Sciatic nerve (tissue), 2 donors: ENCODE results near the gene ANKFY1. TPM values are rescaled to one million over a fixed set of nuclear protein-coding genes. Genes with fewer than 3 reads are reported as not detected.
"Not testable (repeated sequence)": the region's sequence is repeated elsewhere in the genome, so short reads cannot be mapped to it uniquely, and the experiment has no call there.

Experiments used
- ATAC-seq: fragments of 200-7000 bp; cut with Tn5 transposase; one replicate; pipeline ENCODE4 v1.9.1; 2020; ENCODE audit warnings: mild to moderate bottlenecking, moderate library complexity
- DNase-seq: peaks from one replicate; pipeline ENCODE4 v3.0.0-alpha.2; 2020; ENCODE audit warnings: low spot score
- intact Hi-C: fragments of 100-400 bp; cut with DNase I; formaldehyde crosslinking; loops from one replicate; pipeline ENCODE4 v1.14.2; 2022
- total RNA-seq: library from RNA; stranded (reverse); fragmentation: NEBNext Ultra II Directional; extraction: Animal tissue kit (Norgen Biotek cat#: 25700); gene quantifications from one replicate; pipeline ENCODE4 v1.2.1, GENCODE V29; 2021
- donor health status: DM: no; HTN: no; CAD: no.
- donor health status: DM: no; HTN: no; CAD: no.

Gene ANKFY1
- total RNA-seq, 1 donor from 2014 or later: 62.4 TPM

DNA sequence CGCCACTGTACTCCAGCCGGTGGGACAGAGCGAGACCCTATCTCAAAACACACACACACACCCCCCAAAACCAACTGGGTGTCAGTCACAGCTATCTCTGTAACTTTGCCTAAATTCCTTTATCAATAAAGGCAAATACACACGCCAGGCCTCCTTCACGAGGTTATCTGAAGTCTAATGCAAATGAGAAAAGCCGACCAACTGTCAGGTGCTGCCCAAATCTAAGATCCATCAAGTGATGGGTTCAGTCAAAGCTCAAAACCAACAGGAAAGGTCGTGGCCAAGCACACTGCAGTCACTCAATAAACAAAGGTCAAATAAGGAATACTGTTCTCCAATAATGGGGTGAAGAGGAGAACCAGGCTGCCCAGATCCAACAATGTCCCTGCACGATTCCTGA is 1.1 kb downstream of the ANKFY1 start:
- ATAC-seq (no peak), DNase-seq (no peak)
- intact Hi-C loops: no loop called here

DNA sequence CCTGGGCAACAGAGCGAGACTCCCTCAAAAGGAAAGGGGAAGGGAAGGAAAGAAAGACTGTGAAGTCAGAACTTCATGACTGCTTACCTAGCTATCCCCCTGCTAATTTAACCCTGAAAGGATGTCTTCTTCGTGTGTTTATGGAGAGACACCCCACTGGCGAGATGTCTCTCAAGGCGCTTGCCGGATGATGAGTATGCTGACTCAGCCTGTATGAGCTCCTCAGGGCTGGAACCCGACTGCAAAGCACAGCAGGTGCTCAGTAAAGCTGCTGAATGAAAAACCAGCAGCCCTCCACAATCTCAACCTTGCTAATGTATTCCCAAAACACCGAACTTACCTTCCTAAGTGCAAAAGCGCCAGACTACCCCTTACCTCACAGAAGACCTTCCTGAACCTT is 2.3 kb downstream of the ANKFY1 start:
- intact Hi-C loops: no loop called here
- ATAC-seq (no peak), DNase-seq (no peak)

DNA sequence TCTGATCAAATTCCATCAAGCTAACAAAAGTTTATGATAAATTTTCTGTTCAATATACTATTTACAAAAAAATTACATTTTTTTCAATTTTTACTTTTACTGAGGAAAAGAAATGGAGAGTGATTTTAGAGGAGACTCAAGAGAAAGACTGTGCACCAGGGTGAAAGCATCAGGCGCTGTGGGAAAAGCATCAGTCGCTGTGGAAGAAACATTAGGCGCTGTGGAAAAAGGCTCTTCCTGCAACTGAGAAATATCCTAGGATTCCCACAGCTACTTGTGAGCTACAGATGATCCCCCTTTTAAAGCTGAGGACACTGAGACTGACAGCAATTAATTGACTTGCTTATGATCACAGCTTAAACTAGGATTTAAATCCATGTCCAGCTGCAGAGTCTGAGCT is 4.9 kb downstream of the ANKFY1 start:
- ATAC-seq (no peak), DNase-seq (no peak)
- intact Hi-C loops: no loop called here

DNA sequence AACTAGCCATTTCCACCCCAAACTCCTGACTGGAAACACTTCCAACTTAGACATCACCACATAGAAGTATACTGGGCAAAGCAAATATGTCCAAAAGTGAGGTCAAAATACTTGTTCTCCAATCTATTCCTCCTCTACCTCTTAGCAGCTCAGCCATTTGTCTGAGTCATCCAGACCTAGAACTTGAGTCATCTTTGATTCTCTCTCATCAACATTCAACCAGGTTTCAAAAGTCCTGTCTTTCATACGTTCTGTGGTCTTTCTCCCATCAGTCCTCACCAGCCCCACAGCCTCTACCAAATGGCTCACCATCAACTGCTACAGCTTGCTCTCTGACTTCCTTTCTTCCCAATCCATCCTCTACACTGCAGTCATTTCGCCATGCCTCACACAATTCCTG is 6.8 kb downstream of the ANKFY1 start:
- DNase-seq (no peak), ATAC-seq (no peak)
- intact Hi-C loops: no loop called here

DNA sequence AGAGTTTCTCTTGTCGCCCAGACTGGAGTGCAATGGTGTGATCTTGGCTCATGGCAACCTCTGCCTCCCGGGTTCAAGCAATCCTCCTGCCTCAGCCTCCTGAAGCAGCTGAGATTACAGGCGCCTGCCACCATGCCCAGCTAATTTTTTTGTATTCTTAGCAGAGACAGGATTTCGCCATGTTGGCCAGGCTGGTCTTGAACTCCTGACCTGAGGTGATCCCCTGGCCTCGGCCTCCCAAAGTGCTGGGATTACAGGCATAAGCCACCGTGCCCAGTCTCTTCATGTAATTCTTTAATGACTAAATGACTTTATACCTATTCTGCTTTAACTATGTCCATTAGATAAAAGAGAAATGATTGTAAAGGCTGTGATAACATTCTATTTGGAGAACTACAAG is 8.5 kb downstream of the ANKFY1 start:
- intact Hi-C loops, ATAC-seq, DNase-seq: not testable (repeated sequence)

DNA sequence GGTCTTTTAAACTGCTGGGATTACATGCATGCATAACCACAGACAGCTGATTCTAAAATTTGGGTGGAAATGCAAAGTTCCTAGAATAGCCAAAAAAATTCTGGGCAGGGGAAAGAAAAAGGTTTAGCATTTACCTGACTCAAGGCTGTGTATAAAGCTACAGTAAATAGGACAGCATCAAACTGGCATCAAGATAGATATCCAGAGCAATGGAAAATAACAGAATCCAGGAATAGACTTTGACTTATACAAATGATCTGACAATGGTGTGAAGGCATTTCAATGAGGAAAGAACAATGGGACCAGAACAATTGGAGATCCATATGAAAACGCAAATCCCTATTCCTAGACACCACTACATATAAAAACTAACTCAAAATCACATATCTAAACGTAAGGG is 12.9 kb downstream of the ANKFY1 start:
- no peak for DNase-seq
- no peak for ATAC-seq
- intact Hi-C loops: no loop called here

DNA sequence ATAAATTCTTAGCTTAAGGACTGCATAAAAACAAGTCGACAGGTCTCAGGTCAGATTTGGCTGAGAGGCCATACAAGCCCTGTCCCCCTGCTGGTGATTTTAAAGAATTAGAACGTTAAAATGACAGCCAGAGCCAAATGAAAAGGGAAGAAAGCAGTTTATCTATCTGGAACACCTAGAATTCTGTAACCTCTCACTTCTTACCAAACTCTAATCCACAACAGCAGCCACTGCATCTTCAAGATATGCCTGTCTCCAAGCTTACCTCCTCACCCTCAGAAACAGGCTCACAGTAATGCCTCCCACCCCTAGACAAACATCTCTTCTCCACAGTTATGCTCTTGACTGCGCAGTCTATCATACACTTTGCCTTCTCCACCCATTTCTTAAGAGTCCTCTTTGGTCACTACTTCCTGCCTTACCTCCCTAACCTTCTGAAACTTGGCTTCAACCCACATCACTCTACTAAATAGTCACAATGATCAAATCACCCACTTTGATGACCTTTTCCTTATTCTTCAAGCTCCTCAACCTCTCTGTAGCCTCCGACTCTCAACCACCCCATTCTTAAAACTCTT is 14.2 kb downstream of the ANKFY1 start:
- ATAC-seq (no peak), DNase-seq (no peak)

DNA sequence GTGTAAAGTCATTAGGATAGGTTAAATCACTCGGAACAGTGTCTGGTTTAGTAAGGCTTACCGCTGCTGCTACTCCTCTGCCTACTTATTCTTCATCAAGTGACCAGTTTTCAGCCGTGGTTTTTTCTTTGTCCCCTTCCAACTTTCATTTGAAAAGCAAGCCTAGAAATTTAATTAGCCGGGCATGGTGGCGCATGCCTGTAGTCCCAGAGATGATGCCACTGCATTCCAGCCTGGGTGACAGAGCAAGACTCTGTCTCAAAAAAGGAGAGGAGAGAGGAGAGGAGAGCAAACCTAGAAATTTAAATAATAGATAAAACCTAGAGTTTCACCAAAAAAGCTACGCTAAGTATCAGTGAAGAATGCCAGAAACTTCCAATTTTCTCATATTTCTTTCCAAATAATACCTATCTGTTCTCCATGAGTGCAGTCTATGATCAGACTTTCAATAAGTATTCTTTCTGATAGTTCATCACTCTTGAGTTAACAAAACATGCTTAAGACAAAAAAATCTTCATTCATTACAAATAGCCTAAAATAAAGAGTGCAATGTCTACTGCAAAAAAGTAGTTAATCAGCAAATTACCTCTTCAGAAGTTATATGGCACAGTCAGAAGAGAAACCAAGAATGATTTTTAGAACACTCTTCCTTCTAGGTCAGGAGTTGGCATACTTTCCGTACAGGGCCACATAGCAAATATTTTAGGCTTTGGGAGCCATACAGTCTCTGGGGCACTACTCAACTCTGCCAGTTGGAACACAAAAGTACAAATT is 15.1 kb downstream of the ANKFY1 start:
- no peak for DNase-seq
- intact Hi-C loops: no loop called here

More for the DNA sequence above, 14.2 kb downstream of the ANKFY1 start:
- intact Hi-C loops: no loop called here

DNA sequence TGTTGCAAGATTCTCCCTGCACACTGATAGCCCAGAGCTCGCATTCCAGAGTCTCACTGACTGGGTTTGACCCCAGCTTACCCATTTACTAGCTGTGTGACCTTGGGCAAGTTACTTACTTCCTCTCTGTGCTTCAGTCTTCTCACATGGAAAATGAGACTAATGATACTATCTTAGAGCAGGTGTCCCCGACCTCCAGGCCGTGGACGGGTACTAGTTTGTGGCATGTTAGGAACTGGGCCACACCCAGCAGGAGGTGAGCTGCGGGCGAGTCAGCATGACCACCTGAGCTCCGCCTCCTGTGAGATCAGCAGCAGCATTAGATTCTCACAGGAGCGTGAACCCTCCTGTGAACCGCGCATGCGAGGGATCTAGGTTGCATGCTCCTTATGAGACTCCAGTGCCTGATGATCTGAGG is 15.8 kb downstream of the ANKFY1 start:
- intact Hi-C loops: no loop called here
- ATAC-seq: no peak

More for the DNA sequence above, 15.1 kb downstream of the ANKFY1 start:
- ATAC-seq: no peak

DNA sequence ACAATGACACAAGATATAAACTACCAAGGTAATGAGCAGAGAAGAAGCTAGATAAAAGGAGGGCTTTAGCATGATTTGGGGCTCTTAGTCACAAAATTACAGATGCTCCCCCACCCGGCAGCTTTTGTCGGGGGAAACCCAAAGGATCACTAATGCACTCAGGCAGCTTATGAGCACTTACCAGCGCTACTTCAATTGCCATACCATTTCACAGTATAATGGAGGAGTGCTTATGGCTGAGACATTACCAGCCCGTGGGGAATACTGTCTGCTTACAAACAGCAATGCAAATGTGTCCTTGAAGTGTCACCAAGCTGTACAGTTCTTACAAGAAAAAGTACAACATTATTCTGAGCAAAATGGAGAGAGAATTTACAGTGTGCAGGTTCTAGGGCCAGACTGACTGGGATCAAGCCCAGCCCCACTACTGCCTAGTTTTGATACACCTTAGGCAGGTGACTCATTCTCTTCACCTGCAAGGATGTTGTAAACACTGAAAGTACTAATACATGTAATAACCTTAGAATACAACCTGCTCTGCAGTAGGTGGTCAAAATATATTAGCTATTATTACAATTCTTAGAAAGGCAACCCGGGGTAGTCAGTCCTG is 16.3 kb downstream of the ANKFY1 start:
- intact Hi-C loops: no loop called here
- no peak for DNase-seq
- ATAC-seq: no peak

More for the DNA sequence above, 15.8 kb downstream of the ANKFY1 start:
- no peak for DNase-seq

DNA sequence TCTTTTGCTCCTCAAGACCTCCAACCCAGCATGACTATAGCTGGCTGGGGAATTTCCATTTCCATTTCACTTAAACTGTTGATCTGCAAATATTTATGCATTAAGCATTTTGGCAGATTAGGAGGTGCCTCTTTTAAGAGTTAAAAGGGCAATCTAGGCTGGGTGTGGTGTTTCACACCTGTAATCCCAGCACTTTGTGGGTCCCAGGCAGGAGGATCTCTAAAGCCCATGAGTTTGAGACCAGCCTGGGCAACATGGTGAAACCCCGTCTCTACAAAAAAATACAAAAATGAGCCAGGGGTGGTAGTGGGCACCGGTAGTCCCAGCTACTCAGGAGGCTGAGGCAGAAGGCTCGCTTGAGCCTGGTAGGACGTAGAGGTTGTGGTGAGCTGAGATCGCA is 17.1 kb downstream of the ANKFY1 start:
- DNase-seq: no peak
- ATAC-seq: no peak
- intact Hi-C loops: no loop called here

DNA sequence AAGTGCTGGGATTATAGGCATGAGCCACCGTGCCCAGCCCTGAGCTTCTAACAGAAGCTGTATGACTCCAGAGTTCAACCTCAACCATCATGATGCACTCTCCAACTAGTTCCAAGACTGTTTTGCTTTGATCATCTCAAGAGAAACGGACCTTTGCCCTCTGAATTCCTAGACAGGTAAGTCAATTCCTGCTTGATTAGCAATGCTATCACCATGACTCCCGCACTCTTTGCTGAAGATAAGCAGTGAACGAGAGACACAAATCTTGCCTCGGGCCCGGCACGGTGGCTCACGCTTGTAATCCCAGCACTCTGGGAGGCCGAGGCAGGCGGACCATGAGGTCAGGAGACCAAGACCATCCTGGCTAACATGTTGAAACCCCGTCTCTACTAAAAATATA is 22.2 kb downstream of the ANKFY1 start:
- intact Hi-C loops: no loop called here
- DNase-seq (no peak), ATAC-seq (no peak)

DNA sequence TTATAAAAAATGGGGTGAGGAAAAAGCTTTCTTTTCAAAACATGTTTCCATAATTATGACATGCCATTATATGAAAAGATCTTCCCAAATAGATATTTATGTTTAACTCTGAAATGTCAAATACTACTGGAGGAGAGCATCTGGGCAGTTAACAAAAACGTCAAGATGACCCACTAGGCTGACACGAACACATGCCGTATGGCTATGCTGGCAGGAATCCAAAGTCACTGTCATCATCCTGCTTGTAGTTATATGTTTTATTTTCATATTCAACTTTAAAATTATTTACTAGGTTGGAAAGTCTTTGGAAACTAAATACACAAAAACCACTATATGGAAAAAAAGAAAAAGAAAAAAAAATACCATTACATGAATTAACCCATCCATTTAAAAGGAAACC is 27.3 kb downstream of the ANKFY1 start:
- ATAC-seq (no peak), DNase-seq (no peak)
- intact Hi-C loops: no loop called here

DNA sequence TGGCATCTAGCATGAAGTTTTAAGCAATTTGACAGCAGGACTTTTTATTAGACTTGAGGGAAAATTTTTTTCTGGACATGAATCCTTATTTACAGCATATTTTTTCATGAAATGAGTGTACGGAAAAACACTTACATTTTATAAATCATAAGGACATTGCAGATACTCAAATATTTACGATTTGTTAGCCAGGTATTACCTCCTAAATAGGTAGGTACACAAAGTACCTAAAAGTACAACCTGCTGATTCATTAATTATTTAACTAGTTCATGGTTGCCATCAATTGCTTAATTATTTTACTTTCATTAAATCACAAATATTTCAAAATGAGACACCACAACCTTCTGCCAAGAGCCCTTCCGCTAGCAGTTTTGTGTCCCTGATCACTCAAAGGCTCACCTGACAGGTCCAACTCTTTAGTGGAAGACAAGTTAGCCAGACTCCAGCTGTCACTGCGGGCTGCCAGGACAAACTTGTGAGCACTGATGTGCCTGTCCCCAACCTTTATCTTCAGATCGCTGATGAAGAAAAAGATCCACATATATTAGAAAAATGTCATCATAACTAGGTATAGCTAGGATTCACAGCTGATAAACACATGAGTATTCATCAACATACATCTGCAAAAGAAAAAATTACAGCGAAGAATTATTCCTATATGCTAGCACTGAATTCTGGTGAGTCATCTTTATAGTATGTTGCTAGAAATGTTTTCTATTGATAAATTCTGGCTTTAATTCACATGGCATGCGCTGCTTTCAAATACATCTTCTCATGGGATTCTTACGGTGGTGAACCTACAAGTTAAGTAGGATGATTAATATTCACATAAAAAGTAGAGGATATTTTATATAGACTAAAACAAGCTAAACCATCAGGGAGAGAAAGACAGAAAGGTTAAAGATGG is 28.2 kb downstream of the ANKFY1 start:
- intact Hi-C loops: no loop called here
- no peak for DNase-seq

DNA sequence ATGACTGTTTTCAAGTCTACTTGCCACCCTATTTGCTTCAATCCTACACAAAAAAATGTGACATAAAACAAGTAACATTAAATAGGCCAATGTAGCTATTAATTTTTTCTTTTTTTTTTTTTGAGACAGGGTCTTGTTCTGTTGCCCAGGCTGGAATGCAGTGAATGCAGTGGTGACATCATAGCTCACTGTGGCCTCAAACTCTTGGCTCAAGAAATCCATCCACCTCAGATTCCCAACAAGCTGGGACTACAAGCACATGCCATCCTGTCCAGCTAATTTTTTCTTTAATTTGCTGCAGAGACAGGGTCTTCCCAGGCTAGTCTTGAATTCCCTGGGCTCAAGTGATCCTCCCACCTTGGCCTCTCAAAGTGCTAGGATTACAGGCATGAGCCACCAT is 29.4 kb downstream of the ANKFY1 start:
- DNase-seq (no peak), ATAC-seq (no peak)
- intact Hi-C loops: no loop called here

More for the DNA sequence above, 28.2 kb downstream of the ANKFY1 start:
- no peak for ATAC-seq

DNA sequence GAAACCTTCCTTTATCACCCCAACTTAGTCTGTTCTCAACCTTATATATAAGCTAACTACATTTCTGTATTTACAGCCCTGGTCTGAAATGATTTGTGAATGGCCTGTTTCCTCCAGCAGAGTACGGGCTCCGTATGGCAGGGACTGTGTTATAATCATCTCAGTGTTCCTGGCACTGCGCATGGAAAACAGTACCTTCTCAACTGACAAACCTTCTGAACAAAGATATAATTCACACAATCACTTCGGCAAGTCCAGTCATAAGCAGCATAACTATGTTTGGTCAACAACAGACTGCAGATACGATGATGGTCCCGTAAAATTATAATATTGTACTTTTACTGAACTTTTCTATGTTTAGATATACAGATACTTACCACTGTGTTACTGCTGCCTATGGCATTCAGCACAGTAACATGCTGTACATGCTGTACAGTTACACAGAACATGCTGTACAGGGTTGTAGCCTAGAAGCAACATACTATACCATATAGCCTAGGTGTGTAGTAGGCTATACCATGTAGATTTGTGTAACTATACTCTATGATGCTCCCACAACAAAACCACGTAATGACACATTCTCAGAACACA is 30.0 kb downstream of the ANKFY1 start:
- no peak for ATAC-seq
- intact Hi-C loops: no loop called here
- no peak for DNase-seq

DNA sequence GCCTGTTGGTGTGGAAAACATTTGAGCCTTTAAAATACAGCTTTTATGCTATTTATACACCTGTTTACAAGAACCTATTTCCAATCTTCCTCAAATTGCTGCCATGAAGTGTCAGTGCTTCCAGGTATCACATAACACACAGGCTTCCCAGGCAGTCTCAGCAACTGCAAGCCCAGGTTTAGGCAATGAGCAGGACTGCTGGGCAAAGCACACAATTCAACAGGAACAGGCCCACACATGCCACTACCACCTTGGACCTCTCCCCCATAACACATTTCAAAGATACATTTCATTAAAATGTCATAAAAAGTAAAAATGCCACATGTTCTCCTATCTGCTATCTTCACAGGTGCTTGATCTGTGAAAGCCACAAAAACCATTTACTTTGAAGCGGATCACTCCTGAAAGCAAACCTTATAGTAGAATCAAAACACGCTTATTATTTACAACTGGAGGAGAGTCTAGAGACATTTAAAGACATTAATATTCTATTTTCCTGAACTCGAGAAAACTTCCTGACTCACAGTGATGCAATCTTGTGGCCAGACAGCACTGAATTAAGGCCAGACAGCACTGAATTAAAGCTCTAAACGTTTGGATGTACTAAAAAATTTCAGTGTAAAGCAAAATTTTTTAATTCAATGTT is 31.5 kb downstream of the ANKFY1 start:
- no peak for DNase-seq
- no peak for ATAC-seq
- intact Hi-C loops: no loop called here

DNA sequence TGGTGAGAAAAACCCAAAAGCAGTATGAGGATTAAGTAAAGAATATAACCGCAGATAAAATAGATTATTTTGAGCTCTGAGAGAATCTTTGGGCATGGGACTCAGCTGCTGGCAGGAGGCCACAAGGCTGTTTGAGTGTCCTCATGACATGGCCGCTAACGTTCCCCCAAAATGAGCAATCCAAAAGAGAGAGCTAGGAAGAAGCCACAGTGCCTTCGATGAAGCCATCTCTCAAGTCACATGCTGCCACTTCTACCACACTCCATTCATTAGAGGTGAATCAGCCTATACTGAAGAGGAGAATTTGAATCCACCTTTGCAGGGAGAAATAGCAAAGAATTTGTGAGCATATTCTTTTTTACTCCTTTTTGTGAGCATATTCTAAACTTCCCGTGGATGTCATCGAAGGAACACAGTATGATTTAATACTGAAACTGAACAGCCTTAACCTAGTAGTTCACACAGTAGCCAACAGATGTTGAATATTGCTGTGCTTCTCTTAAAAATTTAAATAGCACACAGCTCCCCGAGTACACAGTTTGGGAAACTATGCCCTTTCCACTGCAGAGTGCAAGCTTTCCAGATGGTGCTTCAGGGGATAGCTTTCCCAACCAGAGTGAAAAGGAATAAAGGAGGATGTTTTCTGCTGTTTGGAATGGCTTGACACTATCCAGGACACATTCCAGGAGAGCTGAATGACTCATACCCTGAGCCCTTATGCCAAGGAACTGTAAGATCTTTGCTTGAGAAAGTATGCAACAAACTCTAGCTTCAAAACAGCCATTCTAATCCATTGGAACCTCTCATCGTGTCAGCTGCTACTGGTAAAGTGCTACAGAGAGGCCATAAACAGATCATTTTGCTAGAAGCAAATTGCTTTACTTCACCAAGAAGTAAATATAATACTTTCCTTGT is 33.9 kb downstream of the ANKFY1 start:
- DNase-seq: no peak
- peak; percentile 98 for ATAC-seq
- intact Hi-C loops: no loop called here
